HG03521 (cell line): ENCODE measurements around the gene MTCH1.

ENCODE experiments used
- ATAC-seq: cut with Tn5 transposase; IDR thresholded peaks from one replicate; pipeline ENCODE4 v1.9.1; 2021; ENCODE audit warnings: mild to moderate bottlenecking, moderate library complexity; ENCODE audit not compliant: unreplicated experiment

Gene MTCH1

GRCh38 chr6:36973190-36973589, 12.8 kb downstream of the MTCH1 start:
- ATAC-seq: no peak

GRCh38 chr6:36971921-36972673, 13.9 kb downstream of the MTCH1 start:
- no peak for ATAC-seq

GRCh38 chr6:36970892-36971842, 14.8 kb downstream of the MTCH1 start:
- no peak for ATAC-seq

GRCh38 chr6:36969988-36970891, 15.8 kb downstream of the MTCH1 start:
- no peak for ATAC-seq

DNA sequence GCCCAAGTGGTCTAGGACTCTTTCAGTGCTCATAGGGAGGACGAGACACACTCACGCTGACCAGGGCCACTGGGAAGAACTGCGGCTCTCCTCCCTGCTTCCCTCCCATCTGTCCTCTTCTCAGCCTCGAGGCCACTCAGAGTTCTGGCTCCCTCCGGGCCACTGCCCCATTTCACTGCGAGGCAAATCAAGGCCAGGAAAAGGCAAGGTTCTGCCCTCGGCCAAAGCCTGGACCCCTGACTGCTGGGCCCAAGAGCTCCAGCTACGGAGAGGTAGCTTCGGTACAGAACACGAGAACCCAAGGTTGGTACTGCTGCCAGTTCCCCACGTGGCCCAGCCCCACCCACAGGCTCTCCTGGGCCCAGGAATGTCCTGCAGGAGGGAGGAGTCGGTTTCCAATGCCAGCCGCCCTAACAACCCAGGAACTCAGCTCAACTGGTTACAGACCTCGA, 16.7 kb downstream of the MTCH1 start:
- ATAC-seq: no peak

DNA sequence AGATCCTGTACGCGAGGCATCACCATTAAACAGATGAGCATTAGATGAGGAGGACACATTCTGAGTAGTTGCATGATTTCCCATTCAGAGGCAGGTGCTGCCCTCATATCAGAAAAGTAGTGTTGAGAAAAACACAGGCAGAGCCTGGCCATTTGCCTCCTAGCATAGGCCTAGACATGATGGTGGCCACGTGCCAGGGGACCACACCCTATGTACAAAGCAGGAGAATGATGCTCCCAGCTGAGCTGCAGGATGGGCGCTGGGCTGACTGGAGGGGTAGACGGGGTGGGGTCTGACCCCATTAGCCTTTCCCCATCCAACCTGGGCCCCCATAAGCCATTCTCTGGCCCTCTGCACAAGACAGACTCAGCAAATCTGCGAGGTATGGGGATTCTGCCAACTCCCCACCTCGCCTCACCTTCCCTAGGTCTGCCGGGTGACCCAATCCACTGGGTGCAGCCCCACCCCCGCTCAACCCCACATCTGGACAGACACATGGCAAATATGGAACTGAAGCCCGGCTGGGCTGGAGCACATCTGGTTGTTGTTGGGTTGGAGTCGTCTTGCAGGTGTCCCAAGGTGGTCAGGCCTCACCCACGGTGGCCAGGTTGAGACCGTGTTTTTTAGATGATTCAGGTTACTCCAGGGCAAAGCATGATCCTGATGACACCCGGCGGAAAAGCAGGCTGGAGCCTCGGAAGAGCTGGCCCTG, 17.6 kb downstream of the MTCH1 start:
- no peak for ATAC-seq

GRCh38 chr6:36967757-36968156, 18.2 kb downstream of the MTCH1 start:
- no peak for ATAC-seq

GRCh38 chr6:36967301-36967700, 18.7 kb downstream of the MTCH1 start:
- ATAC-seq: no peak

DNA sequence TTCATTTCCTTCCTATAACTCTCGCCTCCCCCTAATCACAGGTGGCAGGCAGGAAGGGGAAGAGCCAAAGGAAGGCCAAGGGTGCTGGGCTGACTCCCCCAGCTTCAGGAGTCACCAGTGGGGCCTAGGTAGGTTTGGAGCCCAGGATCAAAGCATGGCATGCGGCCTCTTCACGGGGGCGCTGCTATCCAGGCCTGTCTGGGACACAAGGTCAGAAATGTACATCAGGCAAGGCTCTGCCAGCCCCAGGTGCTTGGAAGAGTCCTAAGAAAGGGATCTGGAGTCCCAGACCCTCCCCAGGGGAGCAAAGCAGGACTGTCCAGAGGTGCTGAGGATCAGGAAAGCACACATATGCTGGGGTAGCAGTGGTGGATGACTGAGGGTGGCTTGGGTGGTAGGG, 21.1 kb downstream of the MTCH1 start:
- ATAC-seq: no peak

GRCh38 chr6:36964349-36964748, 21.6 kb downstream of the MTCH1 start:
- no peak for ATAC-seq

GRCh38 chr6:36963451-36964290, 22.3 kb downstream of the MTCH1 start:
- no peak for ATAC-seq

- no peak for ATAC-seq
Observed at GRCh38 chr6:36962874-36963273, 23.1 kb downstream of the MTCH1 start.

DNA sequence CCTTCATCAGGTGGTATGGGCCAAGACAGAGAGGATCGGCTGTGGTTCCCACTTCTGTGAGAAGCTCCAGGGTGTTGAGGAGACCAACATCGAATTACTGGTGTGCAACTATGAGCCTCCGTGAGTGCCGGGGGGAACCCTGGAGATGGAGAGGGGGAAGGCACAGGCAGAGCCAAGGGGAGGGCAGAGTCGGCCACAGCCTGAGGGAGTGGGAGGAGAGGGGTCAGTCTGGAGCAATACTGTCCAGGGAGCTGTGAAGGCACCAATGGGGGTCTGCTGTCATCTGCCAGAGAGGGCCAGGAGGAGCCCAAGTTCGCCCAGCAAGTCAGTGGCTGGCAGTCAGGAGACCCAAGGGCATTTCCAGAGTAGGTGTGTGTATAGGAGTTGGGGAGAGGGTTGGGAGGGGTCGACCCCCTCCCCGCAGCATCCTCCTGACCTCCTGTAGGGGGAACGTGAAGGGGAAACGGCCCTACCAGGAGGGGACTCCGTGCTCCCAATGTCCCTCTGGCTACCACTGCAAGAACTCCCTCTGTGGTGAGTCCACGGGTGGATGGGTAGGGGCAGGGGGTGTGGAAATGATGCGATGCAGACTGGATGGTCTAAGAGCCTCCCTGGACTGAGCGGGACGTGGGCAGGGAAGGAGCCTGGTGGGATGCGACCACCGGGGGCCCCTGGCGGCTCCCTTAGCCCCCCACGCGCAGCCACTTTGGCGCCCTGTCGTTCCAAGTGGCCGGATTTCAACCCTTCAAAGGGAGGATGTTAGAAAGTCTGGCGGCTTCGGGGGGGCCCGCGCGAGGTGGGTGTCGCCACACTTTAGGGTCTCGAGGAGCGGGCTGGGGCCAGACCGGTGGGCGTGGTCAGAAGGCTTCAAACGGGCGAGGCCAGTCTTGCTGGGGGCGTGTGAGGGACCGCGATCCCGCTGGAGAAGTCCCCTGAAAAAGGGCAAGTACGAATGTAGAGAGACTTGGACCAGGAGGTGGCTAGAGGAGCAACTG, 24.3 kb downstream of the MTCH1 start:
- no peak for ATAC-seq

DNA sequence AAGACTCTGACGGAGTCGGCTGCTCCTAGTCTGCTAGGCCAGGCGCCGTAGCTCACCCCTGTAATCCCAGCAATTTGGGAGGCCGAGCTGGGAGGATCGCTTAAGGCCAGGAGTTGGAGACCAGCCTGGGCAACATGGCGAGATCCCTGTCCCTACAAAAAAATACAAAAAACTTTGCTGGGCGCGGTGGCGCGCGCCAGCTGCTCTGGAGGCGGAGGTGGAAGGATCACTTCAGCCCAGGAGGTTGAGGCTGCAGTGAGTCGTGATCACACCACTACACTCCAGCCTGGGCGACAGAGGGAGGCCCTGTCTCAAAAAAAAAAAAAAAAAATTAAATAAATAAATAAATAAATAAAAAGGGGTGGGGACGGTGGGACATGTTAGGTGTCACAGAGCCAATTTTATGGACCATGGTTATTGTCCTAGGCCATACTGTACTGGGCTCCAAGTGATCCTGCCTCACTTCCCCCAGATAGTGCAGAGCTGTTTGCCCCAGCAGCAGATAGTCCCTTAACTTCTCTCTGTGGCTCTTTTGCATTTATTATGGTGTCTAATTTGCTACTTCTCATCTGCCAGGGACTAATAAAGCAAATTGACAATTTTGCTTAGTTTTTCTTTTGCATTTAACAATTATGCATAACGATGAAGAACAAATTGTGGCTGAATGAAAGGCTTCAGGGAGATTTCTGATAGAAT, 26.3 kb downstream of the MTCH1 start:
- ATAC-seq: no peak

DNA sequence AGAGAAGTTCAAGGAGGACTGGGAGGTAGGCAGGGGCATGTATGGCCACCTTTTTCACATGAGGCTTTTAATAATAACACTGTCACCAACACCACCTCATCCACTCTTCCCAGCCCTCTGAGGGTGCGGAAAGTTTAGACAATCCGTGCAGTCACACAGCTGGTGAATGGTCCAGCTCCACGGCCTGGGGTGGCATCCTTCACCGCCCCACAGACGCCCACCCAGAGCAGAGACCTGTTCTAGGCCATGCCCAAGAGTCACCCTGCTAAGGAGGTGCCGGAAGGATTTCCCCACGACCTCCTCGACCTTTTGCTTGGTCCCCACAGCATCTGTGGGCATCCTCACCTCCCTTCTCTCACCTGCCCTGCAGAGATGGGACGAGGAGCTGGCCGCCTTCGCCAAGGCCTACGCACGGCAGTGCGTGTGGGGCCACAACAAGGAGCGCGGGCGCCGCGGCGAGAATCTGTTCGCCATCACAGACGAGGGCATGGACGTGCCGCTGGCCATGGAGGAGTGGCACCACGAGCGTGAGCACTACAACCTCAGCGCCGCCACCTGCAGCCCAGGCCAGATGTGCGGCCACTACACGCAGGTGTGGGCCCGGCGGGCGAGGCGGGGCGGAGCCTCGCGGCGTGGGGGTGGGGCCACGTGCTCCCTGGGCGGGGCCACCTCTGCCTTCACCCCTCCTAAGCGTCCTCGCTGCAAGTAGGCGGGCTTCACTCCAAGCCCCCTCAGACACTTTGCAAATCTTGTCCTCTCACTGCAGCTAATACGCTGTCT, 27.0 kb downstream of the MTCH1 start:
- no peak for ATAC-seq

DNA sequence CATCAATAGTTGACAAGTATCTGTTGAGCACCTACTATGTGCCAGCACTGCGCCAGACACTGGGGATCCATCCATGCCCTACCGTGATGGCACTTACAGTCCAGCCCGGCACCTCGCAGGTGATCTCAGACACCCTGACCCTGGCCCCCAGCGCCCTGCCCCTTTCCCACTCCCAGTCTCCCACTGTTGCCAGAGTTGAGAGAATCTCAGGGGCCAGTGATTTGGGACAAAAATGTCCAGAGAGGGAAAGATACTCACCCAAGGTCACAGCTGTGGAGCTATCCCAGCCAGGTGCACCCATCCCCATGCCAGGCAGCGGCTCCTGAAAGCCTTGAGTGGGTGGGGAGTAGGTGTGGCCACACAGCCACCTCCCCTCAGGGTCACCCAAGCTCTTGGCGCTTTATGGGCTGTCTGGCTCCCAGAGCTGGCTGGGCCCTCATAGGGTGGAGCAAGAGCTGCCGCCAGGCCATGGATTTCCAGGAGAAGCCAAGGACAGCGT, 28.2 kb downstream of the MTCH1 start:
- ATAC-seq: no peak

DNA sequence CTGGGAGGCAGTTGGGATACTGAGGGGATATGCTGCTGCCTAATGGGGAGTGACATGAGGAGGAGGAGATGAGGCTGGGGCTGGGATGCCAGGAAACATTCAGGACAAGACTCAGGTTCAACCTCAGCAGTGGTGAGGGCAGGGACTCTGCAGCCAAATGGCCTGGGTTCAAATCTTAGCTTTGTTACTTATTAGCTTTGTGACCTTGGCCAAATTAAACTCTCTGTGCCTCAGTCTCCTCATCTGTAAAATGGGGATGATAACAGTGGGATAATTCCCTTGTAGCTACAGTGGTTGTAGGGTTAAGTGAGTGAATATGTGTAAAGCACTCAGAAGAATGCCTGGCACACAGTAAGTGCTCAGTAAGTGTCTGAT, 29.6 kb downstream of the MTCH1 start:
- ATAC-seq: no peak
